Sigmoid colon (tissue), 7 donors: Measurements from ENCODE around the gene HNRNPLL. TPM values are rescaled to one million over a fixed set of nuclear protein-coding genes. Genes with fewer than 3 reads are reported as not detected.
A peak's percentile ranks its signal among the peaks of the same experiment; 100 is the strongest.

Experiments
- DNase-seq: peaks from one replicate; pipeline ENCODE4 v3.0.0-alpha.2; 2019
- H3K27ac ChIP-seq, 4 donors: fragments of 200-600 bp; sonication (generic); one replicate each; pipeline ENCODE4 v1.5.1; 2016 to 2019; ENCODE audit warnings: mild to moderate bottlenecking in 1 of 4
- H3K27me3 ChIP-seq, 3 donors: fragments of 200-600 bp; sonication (generic); one replicate each; pipeline ENCODE4 v1.5.1; 2019; ENCODE audit warnings: mild to moderate bottlenecking in 1 of 3
- H3K36me3 ChIP-seq, 4 donors: fragments of 200-600 bp; sonication (generic); one replicate each; pipeline ENCODE4 v1.5.1; 2016 to 2019
- H3K4me1 ChIP-seq, 4 donors: fragments of 200-600 bp; sonication (generic); one replicate each; pipeline ENCODE4 v1.5.1; 2017 to 2019
- H3K4me3 ChIP-seq, 4 donors: fragments of 200-600 bp; sonication (generic); one replicate each; pipeline ENCODE4 v1.5.1; 2017 to 2019; ENCODE audit warnings: mild to moderate bottlenecking in 2 of 4, moderate library complexity in 1 of 4
- H3K9me3 ChIP-seq, 4 donors: fragments of 200-600 bp in 3 of 4; sonication (generic) in 3 of 4; one replicate each; pipeline versions ENCODE4 v1.5.1 to v1.6.1; 2013 to 2019
- EP300 ChIP-seq, 4 donors: sonication (generic); formaldehyde crosslinking; IDR thresholded peaks; one replicate each; pipeline ENCODE4 v1.6.1; 2017; ENCODE audit warnings: antibody characterized with exemption in 4 of 4
- POLR2A ChIP-seq, 2 donors: fragments of 450-650 bp; IDR thresholded peaks; one replicate each; pipeline ENCODE4 v1.6.1; 2016; ENCODE audit warnings: antibody characterized with exemption in 2 of 2, mild to moderate bottlenecking in 2 of 2, moderate library complexity in 2 of 2
- POLR2AphosphoS5 ChIP-seq, 4 donors: sonication (generic); formaldehyde crosslinking; IDR thresholded peaks; one replicate each; pipeline ENCODE4 v1.6.1; 2017; ENCODE audit warnings: antibody characterized with exemption in 4 of 4
- WGBS, 2 donors: extraction: QIAGEN DNeasy Blood & Tissue Kit; methylation state at CpG; one replicate each; pipeline ENCODE4 v1.1.7; 2013; 5-methylcytosine and 5-hydroxymethylcytosine counted together
- intact Hi-C: fragments of 100-400 bp; cut with DNase I; formaldehyde crosslinking; loops from one replicate; pipeline ENCODE4 v1.15.1; 2023
- polyA plus RNA-seq, 3 donors: library from polyadenylated mRNA; stranded (reverse); fragments of 200-250 nt; gene quantifications; one replicate each; pipeline ENCODE4 v1.2.3, GENCODE V29; 2013
- total RNA-seq, 4 donors: library from RNA; depleted of rRNA; stranded (reverse); fragments of >200 nt; gene quantifications; one replicate each; pipeline ENCODE4 v1.1.0, GENCODE V29; 2016
- TF ChIP-seq, protein P1 (sequence below), 4 experiments: fragments of 450-650 bp in 3 of 4; fragments of 200-600 bp in 1 of 4; IDR thresholded peaks; one replicate each; pipeline ENCODE4 v1.5.1; 2016 to 2019; ENCODE audit warnings: antibody characterized with exemption in 4 of 4, mild to moderate bottlenecking in 3 of 4, moderate library complexity in 2 of 4
- donor health status: healthy with polysubstance abuse.
- donor health status: Bipolar disorder and iron deficiency.
- donor health status: healthy.

HNRNPLL gene
- total and polyA plus RNA-seq, 7 donors: 16.1 to 82.0 (median 63.7) TPM

DNA sequence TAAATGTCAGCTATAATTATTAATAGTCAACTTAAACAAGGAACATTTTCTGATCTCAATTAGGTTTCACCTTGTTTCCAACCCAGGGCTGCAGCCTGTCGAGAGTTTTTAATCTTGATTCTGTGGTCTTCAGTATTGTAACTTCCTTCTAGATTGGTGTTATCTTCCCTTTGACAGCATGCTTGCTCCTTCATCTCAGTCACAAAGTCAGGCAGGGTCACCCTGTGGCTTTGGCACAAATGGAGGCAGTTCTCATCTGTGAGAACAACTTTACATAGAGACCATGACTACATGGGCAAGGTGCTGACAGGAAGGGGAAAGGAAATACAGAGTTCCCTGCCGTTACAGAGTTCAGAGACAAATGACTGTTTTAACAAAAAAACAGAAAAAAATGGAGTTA is 50.5 kb downstream of the HNRNPLL start:
- no peak for TF ChIP-seq EP300 (IDR thresholded peaks at IDR 0.05)
- TF ChIP-seq POLR2AphosphoS5 (IDR thresholded peaks at IDR 0.05): no peak
- TF ChIP-seq, protein P1, sequence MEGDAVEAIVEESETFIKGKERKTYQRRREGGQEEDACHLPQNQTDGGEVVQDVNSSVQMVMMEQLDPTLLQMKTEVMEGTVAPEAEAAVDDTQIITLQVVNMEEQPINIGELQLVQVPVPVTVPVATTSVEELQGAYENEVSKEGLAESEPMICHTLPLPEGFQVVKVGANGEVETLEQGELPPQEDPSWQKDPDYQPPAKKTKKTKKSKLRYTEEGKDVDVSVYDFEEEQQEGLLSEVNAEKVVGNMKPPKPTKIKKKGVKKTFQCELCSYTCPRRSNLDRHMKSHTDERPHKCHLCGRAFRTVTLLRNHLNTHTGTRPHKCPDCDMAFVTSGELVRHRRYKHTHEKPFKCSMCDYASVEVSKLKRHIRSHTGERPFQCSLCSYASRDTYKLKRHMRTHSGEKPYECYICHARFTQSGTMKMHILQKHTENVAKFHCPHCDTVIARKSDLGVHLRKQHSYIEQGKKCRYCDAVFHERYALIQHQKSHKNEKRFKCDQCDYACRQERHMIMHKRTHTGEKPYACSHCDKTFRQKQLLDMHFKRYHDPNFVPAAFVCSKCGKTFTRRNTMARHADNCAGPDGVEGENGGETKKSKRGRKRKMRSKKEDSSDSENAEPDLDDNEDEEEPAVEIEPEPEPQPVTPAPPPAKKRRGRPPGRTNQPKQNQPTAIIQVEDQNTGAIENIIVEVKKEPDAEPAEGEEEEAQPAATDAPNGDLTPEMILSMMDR (IDR thresholded peaks at IDR 0.05): no peak
- TF ChIP-seq POLR2A (IDR thresholded peaks at IDR 0.05): no peak
- WGBS, 2 donors: 41 to 87% methylated on average over 2 of the region's 2 CpGs
- Histone ChIP-seq H3K27me3 (no peaks in the 10 kb centered on the region), H3K36me3 (peaks cover 0 to 6% (median 0%) of the 10 kb centered on the region in 4 donors), H3K4me3 (no peak overlapping the region), H3K27ac (no peak overlapping the region), H3K4me1 (no peaks in the 10 kb centered on the region), H3K9me3 (no peaks in the 10 kb centered on the region)
- intact Hi-C loops: no loop called here
- no peak for DNase-seq

- no peak overlapping the region for H3K27ac ChIP-seq
- intact Hi-C loops: no loop called here
- no peak for DNase-seq
- no peaks in the 10 kb centered on the region for H3K27me3 ChIP-seq
- H3K36me3 ChIP-seq: peaks cover 0 to 6% (median 0%) of the 10 kb centered on the region in 4 donors
- TF ChIP-seq POLR2AphosphoS5 (IDR thresholded peaks at IDR 0.05) (no peak), EP300 (IDR thresholded peaks at IDR 0.05) (no peak), POLR2A (IDR thresholded peaks at IDR 0.05) (no peak)
- TF ChIP-seq, protein P1 (IDR thresholded peaks at IDR 0.05): no peak
- no peaks in the 10 kb centered on the region for H3K4me1 ChIP-seq
- H3K9me3 ChIP-seq: no peaks in the 10 kb centered on the region
- 91 to 93% methylated on average over 2 of the region's 2 CpGs for WGBS, 2 donors
- no peak overlapping the region for H3K4me3 ChIP-seq
Measured at GRCh38 chr2:38551746-38552145, 51.0 kb downstream of the HNRNPLL start.

- H3K4me1 ChIP-seq: no peaks in the 10 kb centered on the region
- no peaks in the 10 kb centered on the region for H3K9me3 ChIP-seq
- H3K27me3 ChIP-seq: no peaks in the 10 kb centered on the region
- 95 to 98% methylated on average over 3 of the region's 3 CpGs for WGBS, 2 donors
- TF ChIP-seq POLR2AphosphoS5 (IDR thresholded peaks at IDR 0.05): no peak
- no peak for TF ChIP-seq POLR2A (IDR thresholded peaks at IDR 0.05)
- TF ChIP-seq EP300 (IDR thresholded peaks at IDR 0.05): no peak
- TF ChIP-seq, protein P1 (IDR thresholded peaks at IDR 0.05): no peak
- H3K27ac ChIP-seq: no peak overlapping the region
- DNase-seq: no peak
- H3K36me3 ChIP-seq: peaks cover 0 to 2% (median 0%) of the 10 kb centered on the region in 4 donors
- intact Hi-C loops: no loop called here
- no peak overlapping the region for H3K4me3 ChIP-seq
Measured at GRCh38 chr2:38551171-38551570, 51.6 kb downstream of the HNRNPLL start.

DNA sequence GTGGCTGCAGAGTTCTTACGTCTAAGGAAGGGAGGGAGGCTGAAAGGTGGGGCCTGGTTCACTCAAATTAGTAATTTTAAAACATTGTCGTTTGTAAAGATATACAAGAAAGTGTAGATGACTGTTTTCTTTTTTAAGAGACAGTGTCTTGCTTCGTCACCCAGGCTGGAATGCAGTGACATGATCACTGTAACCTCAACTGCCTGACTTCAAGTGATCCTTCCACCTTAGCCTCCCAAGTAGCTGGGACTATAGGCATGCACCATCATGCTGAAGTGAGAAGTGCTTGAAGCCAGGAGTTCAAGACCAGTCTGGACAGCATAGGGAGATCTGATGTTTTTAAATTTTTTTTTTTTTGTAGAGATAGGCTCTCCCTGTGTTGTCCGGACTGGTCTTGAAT is 52.9 kb downstream of the HNRNPLL start:
- Histone ChIP-seq H3K4me1 (no peaks in the 10 kb centered on the region), H3K27ac (no peak overlapping the region), H3K27me3 (no peaks in the 10 kb centered on the region), H3K36me3 (no peaks in the 10 kb centered on the region), H3K4me3 (no peak overlapping the region), H3K9me3 (no peaks in the 10 kb centered on the region)
- 87 to 88% methylated on average over 4 of the region's 4 CpGs for WGBS, 2 donors
- intact Hi-C loops: no loop called here
- DNase-seq: no peak
- TF ChIP-seq POLR2A (IDR thresholded peaks at IDR 0.05): no peak
- TF ChIP-seq EP300 (IDR thresholded peaks at IDR 0.05): no peak
- TF ChIP-seq, protein P1 (IDR thresholded peaks at IDR 0.05): no peak
- TF ChIP-seq POLR2AphosphoS5 (IDR thresholded peaks at IDR 0.05): no peak

- Histone ChIP-seq H3K27ac (no peak overlapping the region), H3K27me3 (no peaks in the 10 kb centered on the region), H3K36me3 (no peaks in the 10 kb centered on the region), H3K4me1 (no peaks in the 10 kb centered on the region), H3K4me3 (no peak overlapping the region), H3K9me3 (no peaks in the 10 kb centered on the region)
- intact Hi-C loops: no loop called here
- WGBS, 2 donors: 52 to 85% methylated on average over 7 of the region's 7 CpGs
- TF ChIP-seq POLR2AphosphoS5 (IDR thresholded peaks at IDR 0.05): peak in 1 of 4 donors; percentile 4
- no peak for TF ChIP-seq POLR2A (IDR thresholded peaks at IDR 0.05)
- DNase-seq: no peak
Measured at GRCh38 chr2:38549071-38549704, 53.5 kb downstream of the HNRNPLL start.
